Measurements from ENCODE around the gene PRKCE. TPM values are rescaled to one million over a fixed set of nuclear protein-coding genes. Genes with fewer than 3 reads are reported as not detected.

The PRKCE gene
- polyA plus RNA-seq (ENCODE audit: insufficient read length in 4 of 4), result 10 to 100 TPM in 1 of 4 donors, 1 to 10 TPM in 3; 8.1 to 10.5 (median 9.3) TPM

DNA sequence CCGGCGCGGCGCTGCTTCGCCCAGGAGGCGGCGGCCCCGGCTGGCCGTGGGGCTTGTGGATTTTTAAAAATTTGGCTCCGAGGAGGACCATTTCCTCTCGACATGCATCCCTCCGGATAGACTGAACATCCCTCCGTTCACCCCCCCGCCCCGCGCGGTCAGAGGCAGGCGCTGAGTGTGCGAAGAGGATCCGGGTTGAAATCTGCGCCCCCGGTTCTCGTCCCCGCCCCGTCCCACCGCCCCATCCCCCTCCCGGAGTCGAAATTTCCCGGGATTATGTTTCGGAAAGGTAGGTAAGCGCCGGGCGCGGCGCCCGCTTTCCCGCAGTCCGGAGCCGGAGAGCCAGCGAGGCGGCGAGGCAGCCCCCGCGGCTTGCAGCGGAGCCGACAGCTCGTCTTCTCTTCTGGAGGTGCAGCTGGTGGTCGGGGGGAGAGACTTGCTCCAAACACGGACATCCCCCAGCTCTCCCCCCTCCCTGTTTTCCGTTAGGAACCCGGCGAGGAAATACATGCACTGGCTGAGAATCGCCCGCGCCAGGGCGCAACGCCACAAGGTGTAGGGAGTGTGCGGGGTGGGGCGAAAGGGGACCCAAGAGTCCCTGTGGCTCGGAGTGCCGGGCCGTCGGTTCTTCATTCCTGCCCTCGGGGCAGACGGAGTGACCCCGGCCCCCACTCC lies at the start of gene PRKCE:
TSS of gene PRKCE (plus strand) at position 261 of the 675 bp plus-strand sequence.
- no peak for DNase-seq (ENCODE audit: low read depth in 4 of 4, low spot score in 3 of 4)

DNA sequence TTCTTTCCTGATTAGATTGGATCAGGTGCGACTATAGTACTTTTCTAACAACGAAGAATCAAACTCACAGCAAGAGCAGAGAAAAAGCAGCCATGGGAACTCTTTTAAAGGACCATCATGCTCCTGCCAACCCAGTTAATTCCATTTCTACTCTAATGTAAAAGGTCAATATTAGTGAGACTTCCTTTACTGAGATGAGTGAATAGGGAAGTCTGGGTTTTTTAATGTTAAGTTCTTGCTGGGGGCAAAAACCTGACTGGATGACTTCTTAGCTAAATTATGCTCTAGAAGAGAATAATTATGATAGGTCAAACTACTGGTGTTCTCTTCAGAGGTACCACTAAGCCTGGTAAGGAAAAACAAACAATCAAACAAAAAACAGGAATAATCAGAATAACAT lies 48.9 kb upstream of the PRKCE start:
- no peak for DNase-seq (ENCODE audit: low read depth in 4 of 4, low spot score in 3 of 4)

DNA sequence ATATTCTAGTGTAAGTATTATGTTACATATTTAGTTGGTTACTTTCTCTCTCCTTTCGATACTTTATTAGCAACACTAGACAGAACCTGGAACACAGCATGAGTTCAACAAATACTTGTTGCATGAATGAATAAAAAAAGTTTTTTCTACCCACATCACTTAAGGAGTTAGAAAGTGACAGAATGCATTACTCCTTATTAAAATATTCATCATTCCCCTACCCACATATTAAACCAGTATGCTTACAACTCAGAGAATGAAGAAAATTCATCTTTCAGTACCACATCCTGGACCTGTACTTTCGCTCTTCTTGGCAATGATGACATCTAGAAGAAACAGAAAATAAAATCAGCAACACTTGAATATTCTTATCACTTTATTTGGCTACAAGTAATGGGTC lies 46.4 kb upstream of the PRKCE start:
- DNase-seq (ENCODE audit: low read depth in 4 of 4, low spot score in 3 of 4), result no peak

DNA sequence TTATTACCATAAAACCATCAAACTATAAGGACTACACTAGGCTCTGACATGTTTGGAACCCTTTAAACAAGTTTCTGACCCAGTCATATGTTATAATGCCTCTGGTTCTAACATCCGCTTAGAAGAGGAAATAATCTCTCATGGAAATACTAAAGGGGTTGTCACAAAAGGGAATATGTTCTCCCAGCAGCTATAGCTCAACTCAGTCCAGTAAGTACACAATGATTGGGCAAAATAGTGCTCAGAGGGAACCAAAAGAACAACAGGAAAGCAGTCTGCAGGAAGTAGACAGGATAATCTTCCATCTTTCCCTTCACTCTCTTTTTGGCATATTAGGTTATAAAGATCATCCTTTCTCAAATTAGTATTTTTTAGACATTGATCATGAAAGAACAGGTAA lies 44.7 kb upstream of the PRKCE start:
- DNase-seq (ENCODE audit: low read depth in 4 of 4, low spot score in 3 of 4), result no peak

DNA sequence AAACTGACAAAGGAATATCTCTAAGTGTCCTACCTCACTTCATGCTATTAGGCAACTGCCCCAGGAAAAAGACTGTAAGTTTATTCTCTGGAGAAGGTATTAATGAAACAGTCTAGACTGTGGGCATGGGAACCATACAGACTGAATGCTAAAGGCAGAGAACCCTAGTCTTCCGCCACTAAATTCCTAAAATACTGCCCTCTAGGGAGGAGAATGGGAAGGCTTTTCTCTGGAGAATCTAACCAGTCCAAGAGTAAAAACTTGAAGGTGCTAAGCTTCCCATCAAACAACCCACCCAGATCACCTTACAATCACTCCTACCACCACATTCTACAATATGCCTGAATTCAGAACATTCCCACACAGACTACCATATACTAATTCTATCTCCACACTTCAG lies 43.8 kb upstream of the PRKCE start:
- DNase-seq (ENCODE audit: low read depth in 4 of 4, low spot score in 3 of 4), result no peak

DNA sequence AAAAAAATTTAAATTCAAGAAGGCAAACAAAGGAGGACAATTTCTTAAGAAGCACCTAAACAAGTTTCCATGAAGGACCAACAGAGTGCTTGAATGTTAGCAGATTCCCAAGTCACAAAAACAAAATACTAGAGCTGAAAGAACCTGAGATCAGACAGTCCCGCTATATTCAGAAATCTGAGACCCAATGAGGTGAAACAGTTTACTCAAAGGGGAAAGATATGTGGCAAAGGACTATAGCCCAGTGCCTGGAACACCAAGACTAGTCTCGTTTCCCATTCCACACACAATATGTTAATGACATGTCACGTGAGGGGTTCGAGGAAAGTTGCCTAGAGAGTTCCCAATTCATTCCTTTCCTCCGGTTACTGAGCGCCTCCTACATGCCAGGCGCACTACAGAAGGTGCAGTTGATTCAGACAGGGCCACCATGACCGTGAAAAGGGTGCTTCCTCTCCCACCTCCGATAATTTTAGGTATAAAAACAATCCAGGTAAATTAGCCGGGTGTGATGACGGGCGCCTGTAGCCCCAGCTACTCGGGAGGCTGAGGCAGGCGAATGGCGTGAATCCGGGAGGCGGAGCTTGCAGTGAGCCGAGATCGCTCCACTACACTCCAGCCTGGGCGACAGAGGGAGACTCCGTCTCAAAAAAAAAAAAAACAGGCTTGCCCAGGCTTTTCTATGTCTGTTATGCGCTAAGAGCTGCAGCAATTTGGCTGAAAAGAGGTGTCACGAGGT lies 41.0 kb upstream of the PRKCE start:
- DNase-seq (ENCODE audit: low read depth in 4 of 4, low spot score in 3 of 4), result peak in 3 of 4 donors; percentile 41 to 60 (median 60)

DNA sequence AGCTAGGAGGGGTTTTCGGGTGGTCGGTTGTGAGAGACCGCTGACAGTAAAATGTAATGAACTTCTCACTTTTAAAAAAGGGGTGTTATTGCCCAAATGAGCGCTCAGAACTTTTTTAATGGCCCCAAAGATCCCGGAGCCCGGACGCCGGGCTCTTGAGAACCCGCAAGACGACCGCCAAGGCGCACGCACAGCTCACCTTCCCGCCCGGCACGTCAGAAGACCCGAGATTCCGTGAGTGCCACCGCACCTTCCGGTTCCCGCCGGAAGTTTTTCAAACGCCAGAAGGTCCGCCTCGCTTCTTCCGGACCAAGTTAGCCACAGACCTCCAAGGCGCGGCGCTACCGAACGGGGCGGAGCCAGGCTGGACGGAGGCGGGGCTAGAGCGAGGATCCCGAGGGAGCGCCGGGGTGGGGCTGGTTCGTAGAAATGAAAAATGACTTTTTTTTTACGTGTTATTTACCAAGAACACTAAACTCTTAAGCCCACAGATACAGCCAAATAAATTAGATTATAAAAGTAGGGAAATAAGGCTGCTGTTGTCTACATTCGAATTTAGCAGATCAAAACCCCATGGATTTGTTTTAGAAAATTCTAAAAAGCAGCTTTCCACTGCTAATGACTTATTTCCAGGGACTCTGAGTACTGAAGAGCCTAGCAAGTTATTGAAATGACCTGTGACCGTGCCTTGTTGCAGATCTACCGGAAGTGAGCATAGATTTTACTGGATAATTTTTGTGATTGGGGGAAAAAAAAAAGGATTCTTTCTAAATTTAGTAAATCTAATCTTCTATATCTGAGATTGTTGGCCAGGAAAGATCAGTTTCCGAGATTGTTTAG lies 40.2 kb upstream of the PRKCE start, which contains the start of gene SRBD1:
TSS of gene SRBD1 (minus strand) at position 248 of the 840 bp plus-strand sequence. CDS start 5,826 bp downstream, outside the sequence.
- DNase-seq (ENCODE audit: low read depth in 4 of 4, low spot score in 3 of 4), result peak; percentile 80 to 88 (median 88)

DNA sequence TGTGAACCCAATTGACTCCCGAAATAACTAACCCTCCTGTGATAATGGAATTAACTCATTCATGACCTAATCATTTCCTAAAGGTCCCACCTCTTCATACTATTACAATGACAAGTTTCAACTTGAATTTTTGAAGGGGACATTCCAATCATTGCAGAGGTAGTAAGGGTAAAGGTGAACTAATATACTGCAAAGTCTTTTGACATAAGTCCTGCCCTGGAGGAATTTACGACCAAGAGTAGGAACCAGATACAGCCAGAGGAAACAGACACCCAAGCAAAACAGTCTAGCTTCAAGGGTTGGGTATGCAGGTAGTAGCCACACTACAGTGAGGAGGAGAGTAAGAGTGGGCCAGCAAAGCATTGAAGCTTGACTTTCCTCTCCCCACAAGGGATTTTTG lies 39.2 kb upstream of the PRKCE start:
- no peak for DNase-seq (ENCODE audit: low read depth in 4 of 4, low spot score in 3 of 4)

DNA sequence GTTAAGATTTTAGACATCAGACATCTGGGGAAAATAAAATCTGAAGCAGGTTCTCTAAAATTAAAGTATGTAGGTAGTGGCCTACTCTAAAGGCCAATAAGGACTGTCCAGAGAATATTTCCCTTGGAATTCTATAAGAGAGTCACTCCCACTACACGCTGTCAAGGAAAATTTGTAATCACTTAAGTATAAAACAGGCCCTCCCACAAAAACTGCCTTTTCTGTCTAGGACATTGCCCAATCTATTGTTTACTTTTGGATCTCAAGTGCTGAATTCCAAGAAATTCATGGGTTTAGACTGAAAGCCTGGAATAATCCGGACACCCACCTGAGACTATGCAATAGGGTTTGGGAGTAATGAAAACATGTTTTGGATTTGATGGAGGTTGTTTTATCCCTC lies 38.7 kb upstream of the PRKCE start:
- DNase-seq (ENCODE audit: low read depth in 4 of 4, low spot score in 3 of 4), result peak in 1 of 4 donors; percentile 30

DNA sequence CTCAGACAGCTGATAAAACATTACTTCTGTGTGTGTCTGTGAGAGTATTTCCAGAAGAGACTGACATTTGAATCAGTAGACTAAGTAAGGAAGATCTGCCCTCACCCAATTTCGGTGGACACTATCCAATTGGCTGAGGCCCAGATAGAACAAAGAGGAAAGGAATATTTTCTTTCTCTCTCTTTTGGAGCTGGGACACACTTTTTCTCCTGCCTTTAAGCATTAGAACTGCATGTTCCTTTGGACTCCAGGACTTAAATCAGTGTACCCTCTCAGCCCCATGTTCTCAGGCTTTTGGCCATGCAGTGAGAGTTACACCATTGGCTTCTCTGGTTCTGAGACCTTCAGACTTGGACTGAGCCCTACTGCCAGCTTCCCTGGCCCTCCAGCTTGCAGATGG lies 37.1 kb upstream of the PRKCE start:
- no peak for DNase-seq (ENCODE audit: low read depth in 4 of 4, low spot score in 3 of 4)

DNA sequence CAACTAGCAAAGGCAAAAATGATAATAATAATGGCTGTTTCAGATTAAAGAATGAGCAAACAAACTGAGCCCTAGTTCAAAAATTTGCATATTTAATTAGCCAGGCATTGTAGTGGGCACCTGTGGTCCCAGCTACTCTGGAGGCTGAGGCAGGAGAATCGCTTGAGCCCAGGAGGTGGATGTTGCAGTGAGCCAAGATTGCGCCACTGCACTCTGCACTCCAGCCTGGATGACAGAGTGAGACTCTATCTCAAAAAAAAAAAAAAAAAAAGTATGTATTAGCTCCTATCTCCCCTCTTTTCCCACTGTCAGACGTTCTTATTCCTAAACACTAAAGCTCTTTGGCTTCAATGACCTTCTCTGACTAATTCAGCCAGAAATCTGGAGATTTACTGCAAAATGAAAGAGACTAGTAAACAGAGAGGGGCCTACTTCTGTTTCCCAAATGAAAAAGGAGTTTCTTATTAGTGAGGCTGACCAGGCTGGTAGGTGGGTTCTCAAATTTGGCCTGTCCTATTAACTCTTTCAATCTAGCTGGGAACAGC lies 36.5 kb upstream of the PRKCE start:
- no peak for DNase-seq (ENCODE audit: low read depth in 4 of 4, low spot score in 3 of 4)

DNA sequence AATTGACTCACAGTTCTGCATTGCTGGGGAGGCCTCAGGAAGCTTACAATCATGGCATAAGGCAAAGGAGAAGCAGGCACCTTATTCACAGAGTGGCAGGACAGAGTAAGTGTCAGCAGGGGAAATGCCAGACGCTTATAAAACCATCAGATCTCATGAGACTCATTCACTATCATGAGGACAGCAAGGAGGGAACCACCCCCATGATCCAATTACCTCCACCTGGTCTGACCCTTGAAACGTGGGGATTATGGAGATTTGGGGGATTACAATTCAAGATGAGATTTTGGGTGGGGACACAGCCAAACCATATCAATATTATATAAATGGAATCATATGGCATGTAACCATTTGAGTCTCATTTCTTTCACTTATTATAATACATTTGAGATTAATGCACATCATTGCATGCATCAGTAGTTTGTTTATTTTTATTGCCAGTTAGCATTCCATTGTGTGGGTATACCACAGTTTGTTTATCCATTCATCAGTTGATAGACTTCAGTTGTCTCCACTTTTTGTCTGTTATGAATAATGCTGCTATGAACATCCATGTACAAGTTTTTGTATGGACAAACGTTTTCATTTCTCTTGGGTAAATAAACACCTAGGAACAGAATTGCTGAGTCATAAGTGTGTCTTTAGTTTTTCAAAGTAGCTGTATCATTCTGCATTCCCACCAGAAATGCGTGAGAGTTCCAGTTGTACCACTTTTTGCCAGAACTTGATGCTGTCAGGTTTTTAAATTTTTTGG lies 34.6 kb upstream of the PRKCE start:
- DNase-seq (ENCODE audit: low read depth in 4 of 4, low spot score in 3 of 4), result no peak

DNA sequence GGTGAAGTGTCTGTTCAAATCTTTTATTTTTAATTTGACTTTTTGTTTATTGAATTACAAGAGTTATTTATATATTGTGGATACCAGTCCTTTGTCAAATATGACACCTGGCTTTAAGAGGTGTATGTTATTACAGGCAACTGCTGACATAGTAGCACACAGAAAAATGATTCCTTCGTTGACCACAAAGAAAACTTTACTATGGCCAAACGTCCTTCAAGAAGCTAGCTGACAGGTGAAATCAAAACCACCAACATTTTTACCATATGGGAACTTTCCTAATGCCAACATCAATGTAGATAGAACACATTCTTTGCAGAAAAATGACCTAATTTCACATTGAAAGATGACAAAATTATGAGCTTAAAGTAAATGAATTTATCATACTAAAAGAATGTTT lies 34.0 kb upstream of the PRKCE start:
- DNase-seq (ENCODE audit: low read depth in 4 of 4, low spot score in 3 of 4), result no peak

DNA sequence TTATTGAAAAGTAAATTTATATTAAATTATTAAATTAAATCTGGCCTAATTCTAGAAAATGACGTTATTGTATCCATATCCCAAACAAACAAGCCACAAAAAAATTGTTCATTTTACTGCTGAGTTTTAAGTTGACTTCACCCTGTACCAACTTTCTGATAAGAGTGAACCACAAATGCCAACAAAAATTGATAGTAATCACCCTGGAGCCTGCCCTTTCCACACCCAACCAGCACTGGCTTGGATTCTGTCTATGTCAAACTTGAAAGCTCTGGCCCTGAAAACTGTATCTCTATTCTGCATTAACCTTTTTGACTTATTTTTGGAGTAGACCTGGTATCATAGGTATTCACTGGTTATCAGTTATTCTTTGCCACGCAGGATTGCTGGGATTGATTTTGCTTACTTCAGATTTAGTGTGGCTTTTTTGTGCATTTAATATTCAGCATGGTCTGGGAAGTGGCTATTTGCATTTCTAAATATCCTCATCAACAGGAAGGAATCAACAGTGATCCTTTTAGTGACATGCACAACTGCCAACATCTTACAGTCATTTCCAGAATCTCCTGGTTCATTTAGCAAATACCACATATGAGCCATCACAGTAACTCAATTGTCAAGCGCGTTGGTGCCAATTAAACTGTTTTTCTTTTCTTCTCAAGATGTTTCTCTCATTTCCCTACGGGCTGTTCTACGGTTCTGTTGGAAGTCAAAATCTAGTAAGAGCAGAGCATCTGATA lies 29.0 kb upstream of the PRKCE start:
- no peak for DNase-seq (ENCODE audit: low read depth in 4 of 4, low spot score in 3 of 4)

DNA sequence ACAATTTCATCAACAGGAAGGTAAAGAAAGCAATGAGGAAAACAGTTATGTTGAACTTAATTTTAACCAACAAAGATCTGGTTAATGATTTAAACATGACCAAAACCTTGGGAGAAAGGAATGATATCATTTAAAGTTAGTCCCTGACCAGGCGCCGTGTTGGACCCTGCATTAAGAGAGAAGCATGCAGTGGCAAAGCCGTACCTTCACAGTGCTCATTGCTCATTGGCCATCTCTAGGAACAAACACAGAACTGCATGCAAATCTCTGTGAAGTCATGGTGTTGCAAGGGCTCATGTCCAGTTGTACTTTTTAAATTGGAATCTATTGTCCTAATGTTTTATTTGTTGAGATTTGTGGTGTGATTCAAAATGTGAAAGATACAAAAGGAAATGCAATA lies 28.4 kb upstream of the PRKCE start:
- no peak for DNase-seq (ENCODE audit: low read depth in 4 of 4, low spot score in 3 of 4)

DNA sequence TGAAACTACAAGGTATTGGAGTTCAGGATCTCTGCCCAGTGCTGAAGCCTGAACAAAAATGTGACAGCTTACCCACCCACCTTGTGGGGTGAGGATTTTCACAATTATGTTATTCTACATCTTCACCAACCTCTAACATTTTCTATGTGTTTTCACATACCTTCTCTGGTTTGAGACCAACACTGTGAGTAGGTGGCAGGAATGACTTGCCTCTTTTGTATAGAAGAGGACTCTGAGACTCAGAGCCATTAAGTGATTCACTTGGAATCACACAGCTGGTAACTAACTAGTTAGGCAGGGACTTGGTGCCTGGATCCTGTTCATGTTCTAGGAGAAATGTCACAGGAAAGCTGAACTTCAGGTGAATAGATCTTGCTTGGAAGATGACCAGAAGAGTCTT lies 25.7 kb upstream of the PRKCE start:
- DNase-seq (ENCODE audit: low read depth in 4 of 4, low spot score in 3 of 4), result no peak

DNA sequence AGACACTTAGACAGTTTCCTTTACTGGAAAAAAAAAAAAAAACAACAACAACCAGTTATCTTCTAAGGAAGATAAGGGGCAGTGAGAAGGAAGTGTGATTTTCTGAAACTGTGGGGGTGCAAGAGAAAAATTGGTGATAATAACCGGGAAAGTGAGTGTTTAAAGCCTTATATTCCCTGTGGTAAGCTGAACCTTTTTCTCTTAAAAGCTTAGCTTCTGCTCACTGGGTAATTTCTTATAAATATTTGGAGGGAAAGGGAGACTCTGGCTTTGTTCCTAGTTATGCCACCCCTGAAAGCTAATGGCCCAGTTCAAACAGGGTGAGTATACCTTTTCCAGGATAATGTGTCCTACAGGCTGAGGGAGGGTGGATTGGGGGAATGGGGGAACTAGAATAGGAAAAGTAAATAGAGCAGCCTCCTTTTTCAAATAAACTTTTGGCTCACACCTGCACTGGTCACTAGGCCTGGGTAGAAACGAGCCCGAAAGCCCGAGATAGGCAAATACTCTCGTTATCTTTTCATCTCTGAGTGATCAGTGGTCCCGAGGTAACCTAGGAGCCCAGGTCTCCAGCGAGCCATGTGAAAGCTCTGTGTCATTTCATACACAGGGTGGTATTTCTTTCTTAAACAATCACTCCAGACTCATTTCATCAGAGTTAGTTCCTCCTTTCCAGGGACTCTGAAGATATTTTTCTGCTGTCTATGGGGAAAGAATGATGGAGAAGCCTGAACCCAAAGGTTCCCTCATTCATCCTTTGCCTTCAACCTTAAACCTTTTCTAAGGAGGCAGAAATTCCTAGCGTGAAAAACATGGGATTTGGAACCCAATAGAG lies 24.9 kb upstream of the PRKCE start:
- no peak for DNase-seq (ENCODE audit: low read depth in 4 of 4, low spot score in 3 of 4)

DNA sequence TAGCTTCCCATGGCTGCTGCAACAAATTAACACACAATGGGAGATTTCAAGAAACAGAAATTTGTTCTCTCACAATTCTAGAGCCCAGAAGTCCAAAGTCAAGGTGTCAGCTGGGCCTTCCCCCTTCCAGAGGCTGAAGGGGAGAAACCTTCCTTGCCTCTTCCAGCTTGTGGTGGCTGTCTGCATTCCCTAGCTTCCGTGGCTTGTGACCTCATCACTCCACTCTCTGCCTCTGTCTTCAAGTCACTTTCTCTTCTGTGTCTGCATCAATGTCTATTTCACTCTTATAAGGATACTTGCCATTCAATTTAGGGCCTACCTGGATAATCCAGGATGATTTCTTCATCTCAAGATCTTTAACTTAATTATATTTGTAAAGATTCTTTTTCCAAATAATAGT lies 23.6 kb upstream of the PRKCE start:
- DNase-seq (ENCODE audit: low read depth in 4 of 4, low spot score in 3 of 4), result no peak

DNA sequence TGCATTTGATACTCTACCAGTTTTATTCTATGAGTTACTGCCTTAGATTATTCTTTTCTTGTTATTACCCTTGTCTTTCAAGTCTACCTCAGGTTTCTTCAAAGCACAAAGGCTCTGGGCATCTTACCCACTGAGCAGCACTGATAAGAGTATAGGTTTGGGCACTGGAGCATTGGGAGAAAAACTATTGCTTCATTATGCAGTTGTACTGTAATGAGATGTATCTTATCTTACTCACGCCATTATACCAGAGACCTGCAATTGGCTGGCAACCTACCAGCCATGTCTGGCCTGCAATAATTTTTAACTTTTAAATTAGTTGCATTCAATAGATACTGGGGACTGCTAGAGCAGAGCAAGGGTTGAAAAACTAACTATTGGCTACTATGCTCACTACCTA lies 21.5 kb upstream of the PRKCE start:
- no peak for DNase-seq (ENCODE audit: low read depth in 4 of 4, low spot score in 3 of 4)
